ENCODE results near the gene MCAM. TPM values are rescaled to one million over a fixed set of nuclear protein-coding genes. Genes with fewer than 3 reads are reported as not detected.

The MCAM gene
- total and polyA plus RNA-seq, 2 of the 8 experiments (the other 6 are each of a cell fraction or from before 2014, with no cell fraction given) = 22.4 to 32.2 TPM

- TF ChIP-seq CHD7 (IDR thresholded peaks at IDR 0.05; ENCODE audit: insufficient replicate concordance, low read length) = no peak
- no peak for TF ChIP-seq CTBP2 (IDR thresholded peaks at IDR 0.05; ENCODE audit: borderline replicate concordance, insufficient read depth, insufficient read length, low read length)
- TF ChIP-seq RXRA (IDR thresholded peaks at IDR 0.05; ENCODE audit: insufficient read depth, low read depth, low read length) = no peak
- no peak for TF ChIP-seq BCL11A (IDR thresholded peaks at IDR 0.05; ENCODE audit: low read depth in 2 of 2, low read length in 2 of 2)
- TF ChIP-seq HDAC6 (IDR thresholded peaks at IDR 0.05; ENCODE audit: low read depth, low read length) = no peak
- TF ChIP-seq SRF (IDR thresholded peaks at IDR 0.05; ENCODE audit: low read depth, low read length) = no peak
- no peak for TF ChIP-seq TAF7 (optimal IDR thresholded peaks at IDR 0.05; ENCODE audit: borderline replicate concordance, low read depth, low read length)
- peak; percentile 53; the same call in 1 of the 2 replicates for TF ChIP-seq TAF1 (IDR thresholded peaks at IDR 0.05; ENCODE audit: low read depth, low read length)
Observed at GRCh38 chr11:119320776-119321524, 4.0 kb upstream of the MCAM start (continued).
